ENCODE results near the gene PIGT. TPM values are rescaled to one million over a fixed set of nuclear protein-coding genes. Genes with fewer than 3 reads are reported as not detected.

PIGT gene
- total RNA-seq, 1 donor from 2014 or later, result 84.7 TPM

DNA sequence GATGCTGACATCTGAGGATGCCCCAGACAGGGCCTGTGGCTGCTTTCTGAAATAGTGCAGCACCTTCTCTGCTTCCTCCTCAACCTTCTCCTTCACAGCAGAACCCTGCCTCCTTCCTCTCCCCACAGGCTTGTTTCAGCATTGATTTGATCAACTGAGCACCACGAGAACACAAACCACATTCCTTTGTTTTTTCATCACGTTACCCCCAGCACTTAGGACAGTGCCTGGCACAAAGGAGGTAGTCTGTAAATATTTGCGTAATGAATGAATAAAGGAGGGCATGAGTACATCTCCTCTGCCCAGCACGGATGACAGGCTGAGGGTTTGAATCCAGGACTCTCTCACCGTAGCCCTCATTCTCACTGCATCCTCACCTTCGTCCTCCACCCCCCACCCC is 32.3 kb downstream of the PIGT start:
- no peaks in the 10 kb centered on the region for H3K36me3 Mint-ChIP-seq (ENCODE audit: low read depth)
- H3K27me3 Mint-ChIP-seq, result peaks cover 6% of the 10 kb centered on the region
- no peak for DNase-seq
- peaks cover 26% of the 10 kb centered on the region for H3K4me1 Mint-ChIP-seq
- no peaks in the 10 kb centered on the region for H3K9me3 Mint-ChIP-seq
- intact Hi-C loops (cut with micrococcal nuclease), result no loop called here
- H3K27ac Mint-ChIP-seq, result no peak overlapping the region
- no peak overlapping the region for H3K4me3 Mint-ChIP-seq

DNA sequence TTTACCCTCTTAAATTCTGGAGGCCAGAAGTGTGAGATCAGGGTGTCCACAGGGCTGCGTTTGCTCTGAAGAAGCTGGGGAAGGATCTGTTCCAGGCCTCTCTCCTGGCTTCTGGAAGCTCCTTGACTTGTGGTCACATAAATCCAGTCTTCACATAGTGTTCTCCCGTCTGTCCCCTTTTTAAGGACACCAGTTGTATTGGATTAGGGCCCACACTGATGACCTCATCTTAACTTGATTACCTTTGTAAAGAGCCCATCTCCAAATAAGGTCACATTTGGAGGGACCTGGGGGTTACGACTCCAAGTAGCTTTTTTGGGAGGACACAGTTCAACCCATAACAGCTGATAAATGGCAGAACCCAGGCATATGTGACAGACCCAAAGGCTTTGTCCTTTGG is 33.6 kb downstream of the PIGT start:
- Mint-ChIP-seq H3K4me1 (peaks cover 15% of the 10 kb centered on the region), H3K4me3 (no peak overlapping the region), H3K36me3 (ENCODE audit: low read depth) (no peaks in the 10 kb centered on the region), H3K27me3 (peaks cover 5% of the 10 kb centered on the region), H3K9me3 (no peaks in the 10 kb centered on the region), H3K27ac (no peak overlapping the region)
- DNase-seq, result no peak
- intact Hi-C loops (cut with micrococcal nuclease), result no loop called here

DNA sequence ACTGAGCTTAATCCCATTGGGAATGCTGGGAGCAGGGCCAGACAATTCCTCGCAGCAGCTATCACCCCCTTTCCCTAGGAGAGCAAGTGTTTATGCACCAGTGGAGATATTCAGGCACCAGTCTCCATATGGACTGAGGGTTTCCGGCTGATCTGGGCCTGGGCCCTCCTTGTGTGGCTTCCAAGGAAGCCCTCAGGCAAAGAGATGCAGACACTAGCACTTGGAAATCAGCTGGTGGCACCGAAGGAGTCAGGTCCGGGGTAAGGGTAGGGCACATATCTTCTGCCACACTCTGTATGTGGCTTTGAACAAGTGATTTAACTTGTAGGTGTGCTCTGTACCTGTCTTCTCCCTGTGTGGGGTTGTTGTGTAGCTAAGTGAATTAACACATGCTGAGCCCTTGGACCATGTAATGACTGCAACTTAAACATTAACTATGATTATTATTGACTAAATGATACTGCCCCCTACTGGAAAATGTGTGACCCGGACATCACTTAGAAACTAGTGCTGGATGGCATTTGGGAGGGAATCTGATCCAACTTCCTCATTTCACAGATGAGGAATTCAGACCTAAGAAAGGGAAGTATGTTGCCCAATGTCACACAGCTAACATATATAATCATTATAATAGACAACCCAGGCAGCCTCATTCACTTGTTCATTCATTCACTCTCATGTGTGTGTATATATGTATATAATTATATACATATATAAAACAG is 34.3 kb downstream of the PIGT start:
- Mint-ChIP-seq H3K36me3 (ENCODE audit: low read depth) (no peaks in the 10 kb centered on the region), H3K27ac (no peak overlapping the region), H3K9me3 (no peaks in the 10 kb centered on the region), H3K4me3 (no peak overlapping the region), H3K27me3 (peaks cover 5% of the 10 kb centered on the region), H3K4me1 (peaks cover 11% of the 10 kb centered on the region)
- peak; percentile 76 for DNase-seq
- intact Hi-C loops (cut with micrococcal nuclease), result loop anchor here (1.0 to 2.0 kb wide), 2 partner anchors 76 to 131 kb away; no protein-coding TSS in a partner anchor

DNA sequence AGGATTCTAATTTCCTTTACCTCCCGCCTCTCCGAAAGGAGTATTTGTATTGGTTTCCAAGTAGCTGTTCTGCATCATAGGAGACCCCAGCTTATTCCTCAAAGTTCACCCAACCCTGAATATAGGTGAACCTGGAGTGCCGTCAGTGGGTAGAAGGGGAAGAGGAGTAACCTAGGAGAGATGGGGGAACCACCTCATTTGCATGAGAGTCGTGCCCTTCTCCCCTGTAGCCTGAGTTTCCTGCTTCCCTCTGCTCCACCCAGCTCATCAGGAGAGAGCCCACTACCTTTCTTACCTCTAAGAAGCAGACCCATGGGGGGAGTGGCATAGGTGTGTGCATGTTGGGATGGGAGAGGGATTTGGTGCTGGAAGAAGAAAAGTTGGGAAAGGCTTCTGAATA is 36.3 kb downstream of the PIGT start:
- intact Hi-C loops (cut with micrococcal nuclease), result no loop called here

DNA sequence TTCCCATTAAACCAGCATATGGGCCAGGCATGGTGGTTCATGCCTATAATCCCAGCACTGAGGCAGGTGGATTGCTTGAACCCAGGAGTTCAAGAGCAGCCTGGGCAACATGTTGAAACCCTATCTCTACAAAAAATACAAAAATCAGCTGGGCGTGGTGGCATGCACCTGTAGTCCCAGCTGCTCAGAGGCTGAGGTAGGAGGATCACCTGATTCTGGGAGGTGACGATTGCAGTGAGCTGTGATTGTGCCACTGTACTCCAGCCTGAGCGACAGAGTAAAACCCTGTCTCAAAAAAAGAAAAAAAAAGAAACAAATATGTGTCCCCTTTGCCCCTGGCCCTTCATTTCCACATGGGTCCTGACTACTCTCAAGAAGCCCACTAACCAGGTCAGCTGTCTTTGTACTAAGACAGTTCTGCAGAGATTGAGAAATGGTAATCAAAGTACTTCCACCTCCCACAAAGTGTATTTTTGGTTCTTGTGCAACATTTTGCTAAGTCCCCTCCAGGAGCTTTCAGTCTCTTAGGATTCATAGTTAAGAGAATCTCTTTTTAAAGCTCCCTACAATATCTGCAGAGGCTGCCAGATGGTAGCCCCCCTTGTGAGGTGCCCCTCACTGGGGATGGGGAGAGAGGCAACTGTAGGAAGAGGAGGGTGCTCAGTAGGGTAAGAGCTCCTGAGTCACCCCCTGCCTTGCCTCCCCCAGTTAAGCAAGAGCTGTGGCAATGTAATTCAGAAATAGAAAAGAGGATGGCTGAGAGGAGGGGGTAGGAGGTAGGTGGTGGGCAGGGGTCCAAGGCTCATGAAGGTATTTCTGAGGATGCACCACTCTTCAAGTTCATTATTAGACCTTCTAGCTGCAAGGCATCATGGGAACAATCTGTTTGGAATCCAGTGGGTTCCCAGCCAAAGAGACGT is 37.1 kb downstream of the PIGT start:
- DNase-seq, result no peak
- Mint-ChIP-seq H3K27me3 (peaks cover 5% of the 10 kb centered on the region), H3K9me3 (no peaks in the 10 kb centered on the region), H3K27ac (no peak overlapping the region), H3K4me3 (no peak overlapping the region), H3K36me3 (ENCODE audit: low read depth) (no peaks in the 10 kb centered on the region), H3K4me1 (peaks cover 3% of the 10 kb centered on the region)
- intact Hi-C loops (cut with micrococcal nuclease), result no loop called here

More for the DNA sequence above, 36.3 kb downstream of the PIGT start:
- Mint-ChIP-seq H3K27ac (no peak overlapping the region), H3K4me1 (peaks cover 3% of the 10 kb centered on the region), H3K36me3 (ENCODE audit: low read depth) (no peaks in the 10 kb centered on the region), H3K27me3 (peaks cover 5% of the 10 kb centered on the region), H3K4me3 (no peak overlapping the region), H3K9me3 (no peaks in the 10 kb centered on the region)
- no peak for DNase-seq

DNA sequence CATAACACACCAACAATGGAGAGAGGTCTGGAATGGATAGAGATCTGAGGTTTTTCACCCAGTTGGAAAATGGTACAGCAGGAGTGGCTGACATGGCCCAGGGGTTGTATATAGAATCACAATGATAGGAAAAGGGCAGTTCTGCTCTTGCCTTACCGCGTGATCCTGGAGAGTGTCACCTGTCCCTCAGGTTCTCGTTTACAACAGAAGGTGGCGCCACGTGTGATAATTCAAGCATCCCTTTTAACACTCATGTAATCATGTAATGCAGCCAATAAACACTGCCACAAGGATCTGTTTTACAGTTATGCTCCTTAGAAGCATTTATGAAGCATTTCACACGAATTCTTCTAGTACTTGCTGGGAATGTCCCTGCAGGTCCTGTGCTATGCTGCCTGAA is 40.7 kb downstream of the PIGT start:
- peak; percentile 83 for DNase-seq
- H3K27me3 Mint-ChIP-seq, result peaks cover 8% of the 10 kb centered on the region
- no peak overlapping the region for H3K27ac Mint-ChIP-seq
- no peaks in the 10 kb centered on the region for H3K36me3 Mint-ChIP-seq (ENCODE audit: low read depth)
- intact Hi-C loops (cut with micrococcal nuclease), result loop anchor here (1.0 kb wide), 1 partner anchor 315 kb away; no protein-coding TSS in a partner anchor
- no peak overlapping the region for H3K4me3 Mint-ChIP-seq
- H3K4me1 Mint-ChIP-seq, result peaks cover 3% of the 10 kb centered on the region
- no peaks in the 10 kb centered on the region for H3K9me3 Mint-ChIP-seq

DNA sequence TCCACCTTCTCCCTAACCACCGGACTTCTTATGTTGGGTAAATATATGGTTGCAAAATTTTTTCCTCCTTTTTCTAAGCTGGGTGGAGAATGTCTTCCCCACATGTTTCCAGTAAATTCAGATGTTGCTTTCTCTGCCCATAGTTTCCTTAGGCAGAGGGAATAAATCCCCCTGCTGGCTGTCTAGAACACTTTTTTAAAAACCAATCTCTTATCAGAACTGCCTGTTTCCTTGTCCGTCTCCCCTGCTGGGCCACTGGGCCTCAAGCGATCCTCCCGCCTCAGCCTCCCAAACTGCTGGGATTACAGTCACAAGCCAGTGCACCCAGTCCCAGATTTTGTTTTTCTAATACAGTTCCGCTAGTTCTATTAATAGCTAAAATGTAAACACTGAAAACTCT is 43.7 kb downstream of the PIGT start:
- intact Hi-C loops (cut with micrococcal nuclease), result no loop called here
- no peaks in the 10 kb centered on the region for H3K9me3 Mint-ChIP-seq
- H3K27me3 Mint-ChIP-seq, result peaks cover 14% of the 10 kb centered on the region
- DNase-seq, result no peak
- H3K36me3 Mint-ChIP-seq (ENCODE audit: low read depth), result no peaks in the 10 kb centered on the region
- H3K4me1 Mint-ChIP-seq, result no peaks in the 10 kb centered on the region
- no peak overlapping the region for H3K27ac Mint-ChIP-seq
- no peak overlapping the region for H3K4me3 Mint-ChIP-seq

DNA sequence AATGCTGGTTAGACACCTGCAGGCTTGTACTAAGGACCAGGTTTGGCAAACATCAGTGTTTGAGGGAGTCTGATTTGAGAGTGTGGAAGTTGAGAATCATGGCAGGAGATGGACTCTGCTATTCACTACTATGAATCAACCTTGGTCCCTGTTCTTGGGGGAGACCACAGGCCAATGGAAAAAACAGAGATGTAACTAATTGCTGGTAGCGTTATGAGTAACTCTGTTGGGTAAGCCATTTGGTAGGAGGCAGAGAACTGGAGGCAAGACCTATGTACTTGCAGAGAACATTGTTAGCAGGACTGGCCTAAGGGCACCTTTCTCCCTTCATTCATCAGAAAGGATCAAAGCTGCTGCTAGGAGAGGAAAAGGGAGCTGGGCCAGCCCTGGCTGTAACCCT is 45.3 kb downstream of the PIGT start:
- no peaks in the 10 kb centered on the region for H3K36me3 Mint-ChIP-seq (ENCODE audit: low read depth)
- peaks cover 19% of the 10 kb centered on the region for H3K27me3 Mint-ChIP-seq
- no peaks in the 10 kb centered on the region for H3K9me3 Mint-ChIP-seq
- intact Hi-C loops (cut with micrococcal nuclease), result no loop called here
- no peaks in the 10 kb centered on the region for H3K4me1 Mint-ChIP-seq
- H3K27ac Mint-ChIP-seq, result no peak overlapping the region
- no peak overlapping the region for H3K4me3 Mint-ChIP-seq
- DNase-seq, result no peak

DNA sequence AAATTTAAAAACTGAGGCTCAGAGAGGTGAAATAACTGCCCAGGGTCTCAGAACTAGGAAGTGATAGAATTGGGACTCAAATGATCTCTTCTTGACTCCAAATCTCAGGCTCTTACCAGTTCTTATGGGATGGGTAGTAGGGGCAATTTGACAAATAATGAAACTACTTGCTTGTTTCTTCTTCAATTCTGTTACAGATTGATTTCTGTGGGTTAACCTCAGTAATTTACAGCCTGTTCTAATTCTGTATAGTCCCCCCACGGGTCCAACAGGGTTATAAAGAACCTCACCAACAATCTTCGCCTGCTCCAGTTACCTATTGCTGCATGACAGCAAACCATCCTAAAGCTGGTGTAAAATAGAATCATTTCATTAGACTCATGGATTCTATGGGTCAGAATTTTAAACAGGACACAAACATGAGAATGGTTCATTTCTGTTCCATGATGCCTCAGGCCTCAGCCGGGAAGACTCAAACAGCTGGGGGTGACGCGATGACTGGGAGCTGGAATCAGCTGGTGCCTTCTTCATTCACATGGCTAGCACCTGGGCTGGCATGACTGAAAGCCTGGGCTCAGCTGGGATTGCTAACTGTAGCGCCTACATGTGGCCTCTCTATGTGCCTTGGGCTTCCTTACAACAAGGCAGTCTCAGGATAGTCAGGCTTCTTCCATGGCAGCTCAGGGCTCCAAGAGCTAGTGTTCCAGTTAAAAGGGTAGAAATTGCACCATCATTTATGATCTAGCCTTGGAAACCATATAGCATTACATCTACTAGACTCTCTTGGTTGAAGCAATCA is 47.0 kb downstream of the PIGT start:
- Mint-ChIP-seq H3K4me3 (no peak overlapping the region), H3K27me3 (peaks cover 23% of the 10 kb centered on the region), H3K27ac (no peak overlapping the region), H3K4me1 (no peaks in the 10 kb centered on the region), H3K9me3 (no peaks in the 10 kb centered on the region), H3K36me3 (ENCODE audit: low read depth) (no peaks in the 10 kb centered on the region)
- intact Hi-C loops (cut with micrococcal nuclease), result no loop called here
- DNase-seq, result no peak

DNA sequence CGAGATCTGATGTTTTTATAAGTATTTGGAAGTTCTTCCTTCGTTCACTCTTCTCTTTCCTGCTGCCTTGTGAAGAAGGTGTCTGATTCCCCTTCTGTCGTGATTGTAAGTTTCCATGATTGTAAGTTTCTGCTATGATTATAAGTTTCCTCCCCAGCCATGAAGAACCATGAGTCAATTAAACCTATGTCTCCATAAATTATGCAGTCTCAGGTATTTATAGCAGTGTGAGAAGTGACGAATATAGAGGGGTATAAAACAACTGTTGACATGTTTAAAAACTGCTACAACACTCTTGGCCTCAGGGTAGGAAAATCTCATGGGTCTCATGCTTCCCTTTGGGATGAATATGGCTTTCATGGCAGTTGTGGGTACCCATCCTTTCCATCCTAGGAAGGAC is 47.8 kb downstream of the PIGT start:
- H3K9me3 Mint-ChIP-seq, result no peaks in the 10 kb centered on the region
- intact Hi-C loops (cut with micrococcal nuclease), result no loop called here
- no peaks in the 10 kb centered on the region for H3K4me1 Mint-ChIP-seq
- H3K36me3 Mint-ChIP-seq (ENCODE audit: low read depth), result no peaks in the 10 kb centered on the region
- no peak overlapping the region for H3K27ac Mint-ChIP-seq
- H3K4me3 Mint-ChIP-seq, result no peak overlapping the region
- peaks cover 31% of the 10 kb centered on the region for H3K27me3 Mint-ChIP-seq
- no peak for DNase-seq

DNA sequence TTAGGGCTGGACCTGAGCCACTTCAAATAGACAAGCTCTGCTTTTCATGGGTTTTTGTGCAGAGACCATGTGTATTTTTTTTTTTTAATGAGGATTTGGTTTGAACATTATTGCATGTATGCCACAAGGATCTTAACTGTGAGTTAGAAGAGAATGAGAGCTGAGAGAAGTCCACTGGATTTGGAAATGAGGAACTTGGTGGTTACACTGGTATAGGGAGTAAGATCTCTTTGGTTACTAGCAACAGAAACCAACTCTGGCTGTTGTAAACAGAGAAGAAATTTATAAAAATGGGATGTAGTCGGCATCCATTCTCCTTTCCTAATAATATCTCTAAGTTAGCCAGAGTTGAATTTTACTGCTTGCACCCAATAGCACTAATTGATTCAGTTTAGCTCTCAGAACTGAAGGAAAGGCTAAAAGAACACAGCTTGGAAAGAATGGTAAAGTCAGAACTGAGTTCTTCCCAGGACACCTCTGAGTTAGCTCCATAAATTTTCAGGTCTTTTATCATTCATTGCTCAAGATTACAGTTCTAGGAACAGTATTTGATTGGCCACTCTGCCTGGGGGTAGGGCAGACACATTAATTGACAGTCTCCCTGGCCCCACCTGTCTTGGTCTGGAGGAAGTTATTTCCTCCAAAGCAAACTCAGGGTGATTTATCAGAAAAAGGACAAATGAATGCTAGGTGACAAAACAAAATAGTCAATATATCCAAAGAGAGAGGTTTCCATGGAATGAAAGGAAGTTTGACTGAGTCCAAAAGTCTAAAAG is 49.7 kb downstream of the PIGT start:
- Mint-ChIP-seq H3K27me3 (peaks cover 42% of the 10 kb centered on the region), H3K4me3 (no peak overlapping the region), H3K36me3 (ENCODE audit: low read depth) (no peaks in the 10 kb centered on the region), H3K9me3 (no peaks in the 10 kb centered on the region), H3K27ac (no peak overlapping the region), H3K4me1 (no peaks in the 10 kb centered on the region)
- intact Hi-C loops (cut with micrococcal nuclease), result no loop called here
- no peak for DNase-seq

DNA sequence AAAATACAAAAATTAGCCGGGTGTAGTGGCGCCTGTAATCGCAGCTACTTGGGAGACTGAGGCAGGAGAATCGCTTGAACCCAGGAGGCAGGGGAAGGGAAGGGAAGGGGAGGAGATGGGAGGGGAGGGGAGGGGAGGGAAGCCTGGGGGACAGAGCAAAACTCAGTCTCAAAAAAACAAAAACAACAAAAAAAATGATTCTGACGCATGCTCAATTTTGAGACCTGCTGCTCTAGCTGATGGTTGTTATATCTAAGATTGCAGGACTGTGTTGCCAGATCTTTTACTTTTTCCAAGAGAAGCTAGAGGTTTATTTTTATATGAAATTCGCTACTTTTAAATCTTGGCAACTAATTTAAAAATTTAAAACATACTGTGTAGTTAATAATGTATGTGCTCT is 51.2 kb downstream of the PIGT start:
- intact Hi-C loops (cut with micrococcal nuclease), result no loop called here
- no peak for DNase-seq
- Mint-ChIP-seq H3K9me3 (no peaks in the 10 kb centered on the region), H3K27me3 (peaks cover 53% of the 10 kb centered on the region), H3K27ac (no peak overlapping the region), H3K4me3 (no peak overlapping the region), H3K4me1 (no peaks in the 10 kb centered on the region), H3K36me3 (ENCODE audit: low read depth) (no peaks in the 10 kb centered on the region)

DNA sequence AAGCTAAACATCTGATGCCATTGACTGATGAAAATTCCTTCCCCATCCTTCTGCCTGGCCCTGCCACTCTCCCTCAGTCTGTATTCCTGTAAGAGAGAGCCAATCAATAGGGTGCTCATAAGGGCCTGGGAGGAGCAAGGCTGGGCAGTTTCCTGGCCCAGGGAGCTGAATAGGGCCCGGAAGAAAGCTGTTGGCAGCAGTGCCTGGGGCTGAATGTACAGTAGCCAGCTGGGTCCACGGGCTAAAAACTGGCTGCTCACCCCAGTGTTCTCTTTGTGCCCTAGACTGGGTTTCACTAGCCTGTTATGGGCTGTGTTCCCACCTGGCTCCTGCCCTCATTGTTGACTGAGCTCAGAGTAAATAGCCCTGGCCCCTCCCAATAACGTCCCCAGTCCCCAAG is 51.9 kb downstream of the PIGT start:
- no peaks in the 10 kb centered on the region for H3K9me3 Mint-ChIP-seq
- no peaks in the 10 kb centered on the region for H3K36me3 Mint-ChIP-seq (ENCODE audit: low read depth)
- H3K4me1 Mint-ChIP-seq, result no peaks in the 10 kb centered on the region
- no peak overlapping the region for H3K27ac Mint-ChIP-seq
- peaks cover 55% of the 10 kb centered on the region for H3K27me3 Mint-ChIP-seq
- intact Hi-C loops (cut with micrococcal nuclease), result no loop called here
- H3K4me3 Mint-ChIP-seq, result no peak overlapping the region
- no peak for DNase-seq

All from activated CD4-positive, alpha-beta T cell treated with anti-CD3 and anti-CD28 coated beads, Interleukin-2, amount 10 ng/mL, durations not matched to agents 24 days and 14 days (primary cell).